GM23338 (cell line): ENCODE results near the gene OTOR. TPM values are rescaled to one million over a fixed set of nuclear protein-coding genes. Genes with fewer than 3 reads are reported as not detected.

Source experiments
- ATAC-seq: fragments of 200-7000 bp; cut with Tn5 transposase; 3 replicates; pipeline ENCODE4 v1.9.1; 2020
- DNase-seq: peaks from one replicate; pipeline ENCODE4 v3.0.0-alpha.2; 2015; ENCODE audit warnings: low spot score
- H2AFZ ChIP-seq: fragments of 200-600 bp; sonication (generic); 2 replicates; pipeline ENCODE4 v1.8.0; 2016; ENCODE audit warnings: antibody characterized with exemption, mild to moderate bottlenecking, moderate library complexity
- H3F3A ChIP-seq: fragments of 200-600 bp; sonication (generic); replicated peaks from 2 replicates; pipeline ENCODE4 v1.8.0; 2017; ENCODE audit warnings: antibody characterized with exemption, mixed run types, low read depth
- H3K27ac ChIP-seq: fragments of 200-600 bp; sonication (generic); 2 replicates; pipeline ENCODE4 v1.6.1; 2016; ENCODE audit warnings: low read depth
- H3K27me3 ChIP-seq: fragments of 200-600 bp; sonication (generic); 2 replicates; pipeline ENCODE4 v1.8.0; 2016; ENCODE audit warnings: mild to moderate bottlenecking, mixed run types, moderate library complexity; ENCODE audit not compliant: insufficient read depth
- H3K36me3 ChIP-seq: fragments of 200-600 bp; sonication (generic); 2 replicates; pipeline ENCODE4 v1.8.0; 2016; ENCODE audit warnings: mild to moderate bottlenecking; ENCODE audit not compliant: insufficient read depth
- H3K4me1 ChIP-seq: fragments of 200-600 bp; sonication (generic); 2 replicates; pipeline ENCODE4 v1.8.0; 2016; ENCODE audit warnings: mild to moderate bottlenecking, moderate library complexity; ENCODE audit not compliant: insufficient read depth
- H3K4me2 ChIP-seq: fragments of 200-600 bp; sonication (generic); 2 replicates; pipeline ENCODE4 v1.7.1; 2017; ENCODE audit warnings: mixed run types
- H3K4me3 ChIP-seq: fragments of 200-600 bp; sonication (generic); 2 replicates; pipeline ENCODE4 v1.6.1; 2016; ENCODE audit warnings: mixed run types
- H3K79me2 ChIP-seq: fragments of 200-600 bp; sonication (generic); replicated peaks from 2 replicates; pipeline ENCODE4 v1.8.0; 2017; ENCODE audit warnings: mild to moderate bottlenecking; ENCODE audit not compliant: insufficient read depth
- H3K9me2 ChIP-seq: fragments of 200-600 bp; sonication (generic); 2 replicates; pipeline ENCODE4 v1.8.0; 2017; ENCODE audit not compliant: insufficient read depth
- H4K20me1 ChIP-seq: fragments of 200-600 bp; sonication (generic); replicated peaks from 2 replicates; pipeline ENCODE4 v1.8.0; 2017; ENCODE audit warnings: mild to moderate bottlenecking; ENCODE audit not compliant: insufficient read depth
- H3K27ac Mint-ChIP-seq: 2 replicates; pipeline ENCODE4 v1.8.0; 2020; ENCODE audit warnings: inconsistent platforms, mild to moderate bottlenecking, moderate library complexity, mixed read lengths
- H3K27me3 Mint-ChIP-seq: 3 replicates; pipeline ENCODE4 v1.8.0; 2022; ENCODE audit warnings: low read depth, mild to moderate bottlenecking, moderate library complexity, mixed read lengths, inconsistent platforms; ENCODE audit not compliant: insufficient read depth, poor library complexity
- H3K36me3 Mint-ChIP-seq: 3 replicates; pipeline ENCODE4 v1.8.0; 2021; ENCODE audit warnings: low read depth, mild to moderate bottlenecking, inconsistent platforms, moderate library complexity, mixed read lengths
- H3K4me1 Mint-ChIP-seq: 3 replicates; pipeline ENCODE4 v1.8.0; 2020; ENCODE audit warnings: mild to moderate bottlenecking, inconsistent platforms, mixed read lengths
- H3K4me3 Mint-ChIP-seq: 3 replicates; pipeline ENCODE4 v1.8.0; 2021; ENCODE audit warnings: moderate library complexity, mild to moderate bottlenecking, inconsistent platforms, mixed read lengths
- H3K9me3 Mint-ChIP-seq: 3 replicates; pipeline ENCODE4 v1.8.0; 2020; ENCODE audit warnings: moderate library complexity, mild to moderate bottlenecking, inconsistent platforms, mixed read lengths
- CREB1 ChIP-seq: fragments of 250-450 bp; sonication (Bioruptor Pico); IDR thresholded peaks from 2 replicates; pipeline ENCODE4 v1.5.0; 2020; ENCODE audit warnings: low read depth, mild to moderate bottlenecking, moderate library complexity
- NANOG ChIP-seq: IDR thresholded peaks from 2 replicates; pipeline ENCODE4 v1.6.1; 2016; ENCODE audit warnings: antibody characterized with exemption, borderline replicate concordance
- POLR2AphosphoS5 ChIP-seq: IDR thresholded peaks from 2 replicates; pipeline ENCODE4 v1.6.1; 2016; ENCODE audit warnings: antibody characterized with exemption, low read depth
- ZNF114 ChIP-seq: fragments of 250-450 bp; sonication (Bioruptor Pico); IDR thresholded peaks from 2 replicates; pipeline ENCODE4 v1.5.0; 2020; ENCODE audit warnings: mild to moderate bottlenecking, moderate library complexity
- ZNF331 ChIP-seq: fragments of 250-450 bp; sonication (Bioruptor Pico); IDR thresholded peaks from 2 replicates; pipeline ENCODE4 v1.5.0; 2020; ENCODE audit warnings: low read depth, mild to moderate bottlenecking, moderate library complexity
- polyA plus RNA-seq: library from polyadenylated mRNA; unstranded; fragments of >200 nt; fragmentation: Nextera tagmentation; extraction: Ambion mirVana; gene quantifications from 2 replicates; pipeline ENCODE4 v1.2.1, GENCODE V29; 2016
- total RNA-seq: library from RNA; depleted of rRNA; stranded (reverse); fragments of >200 nt; shearing (Covaris generic); gene quantifications from 2 replicates; pipeline ENCODE4 v1.2.3, GENCODE V29; 2014
- TF ChIP-seq, protein P1 (sequence below): IDR thresholded peaks from 2 replicates; pipeline ENCODE4 v1.6.1; 2016; ENCODE audit warnings: antibody characterized with exemption
- TF ChIP-seq, protein P2 (sequence below): fragments of 250-450 bp; sonication (Bioruptor Pico); IDR thresholded peaks from 2 replicates; pipeline ENCODE4 v1.5.0; 2020; ENCODE audit warnings: mild to moderate bottlenecking, moderate library complexity
- TF ChIP-seq, protein P3 (sequence below), 2 experiments: fragments of 200-600 bp in 1 of 2; sonication (generic) in 1 of 2; conservative IDR thresholded peaks; 2 replicates each; pipeline versions ENCODE4 v1.5.1 to v1.6.1; 2016 to 2017; ENCODE audit warnings: antibody characterized with exemption in 2 of 2, low read depth in 2 of 2, mild to moderate bottlenecking in 2 of 2, moderate library complexity in 1 of 2

The OTOR gene
- total and polyA plus RNA-seq, 2 experiments from 2014 or later, result not detected

DNA sequence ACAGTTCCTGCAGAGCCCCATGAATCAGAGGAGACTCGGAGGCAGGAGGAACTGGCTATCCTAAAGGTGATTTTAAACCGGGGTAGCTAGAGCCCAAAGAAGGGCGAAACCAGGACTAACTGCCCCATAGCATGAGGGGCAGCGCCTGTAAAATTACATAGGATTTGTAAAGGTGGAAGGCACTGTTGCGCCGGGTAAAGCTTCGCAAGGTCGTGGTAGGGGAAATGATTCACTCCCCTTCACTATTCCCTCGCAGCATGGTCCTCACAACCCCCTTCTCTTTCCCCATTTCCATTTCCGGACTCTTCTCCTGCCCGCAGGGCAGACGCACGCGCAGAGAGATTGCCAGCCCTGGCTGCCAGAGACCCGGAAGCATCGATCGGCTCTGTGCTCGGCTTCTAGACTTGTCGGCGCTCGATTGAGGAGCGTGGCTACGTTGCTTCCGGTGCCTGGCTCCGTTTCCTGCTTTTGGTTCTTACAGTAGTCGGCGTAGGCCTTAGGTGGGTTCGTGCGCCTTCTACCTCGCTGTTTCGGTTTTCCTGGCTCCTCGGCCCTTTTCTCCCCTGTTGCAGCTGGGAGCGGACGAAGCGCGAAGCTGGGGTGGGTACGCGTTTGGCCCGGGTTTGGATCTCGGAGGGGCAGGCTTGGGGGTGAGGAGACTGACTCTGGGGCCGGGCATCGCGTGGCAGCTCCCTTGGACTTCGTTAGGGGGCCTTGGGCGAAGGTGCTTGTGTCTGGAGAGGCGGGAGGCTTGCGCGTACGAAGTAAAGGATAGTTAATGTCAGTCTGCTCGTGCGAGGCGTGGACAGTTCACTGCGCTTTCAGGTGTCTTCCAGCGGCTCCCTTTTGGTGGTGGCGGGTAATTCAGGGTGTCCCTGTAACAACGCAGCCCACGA, 18.3 kb upstream of the OTOR start, which contains the start of gene SNRPB2:
SNRPB2 (plus strand) TSS at position 462 of the 896 bp plus-strand sequence. CDS start 1,677 bp downstream, outside the sequence.
- Histone ChIP-seq H3K4me3 (peak within 1 kb of the TSS; percentile 97), H3K4me2 (peak within 1 kb of the TSS; percentile 99), H3K79me2 (peaks cover 49% of the 10 kb centered on the region), H2AFZ (peak within 1 kb of the TSS; percentile 85; the same call in 1 of the 2 replicates), H3K4me1 (no peaks in the 10 kb centered on the region; the same call in 1 of the 2 replicates), H3K27me3 (no peaks in the 10 kb centered on the region), H3K36me3 (peaks cover 12% of the 10 kb centered on the region; the same call in 1 of the 2 replicates), H3K9me2 (peaks cover 8% of the 10 kb centered on the region), H3K27ac (peak within 1 kb of the TSS; percentile 87), H3F3A (no peaks in the 10 kb centered on the region), H4K20me1 (peaks cover 18% of the 10 kb centered on the region)
- Mint-ChIP-seq H3K27ac (peak within 1 kb of the TSS; percentile 99), H3K4me3 (peak within 1 kb of the TSS; percentile 96), H3K36me3 (peaks cover 19% of the 10 kb centered on the region), H3K9me3 (peaks cover 5% of the 10 kb centered on the region; the same call in 1 of the 3 replicates), H3K4me1 (peaks cover 13% of the 10 kb centered on the region), H3K27me3 (peaks cover 7% of the 10 kb centered on the region)
- peak; percentile 96 for ATAC-seq
- peak; percentile 99 for DNase-seq
- peak; percentile 95 for TF ChIP-seq ZNF114
- TF ChIP-seq POLR2AphosphoS5, result peak; percentile 88
- peak; percentile 9; the same call in 1 of the 2 replicates for TF ChIP-seq NANOG
- TF ChIP-seq, protein P1, sequence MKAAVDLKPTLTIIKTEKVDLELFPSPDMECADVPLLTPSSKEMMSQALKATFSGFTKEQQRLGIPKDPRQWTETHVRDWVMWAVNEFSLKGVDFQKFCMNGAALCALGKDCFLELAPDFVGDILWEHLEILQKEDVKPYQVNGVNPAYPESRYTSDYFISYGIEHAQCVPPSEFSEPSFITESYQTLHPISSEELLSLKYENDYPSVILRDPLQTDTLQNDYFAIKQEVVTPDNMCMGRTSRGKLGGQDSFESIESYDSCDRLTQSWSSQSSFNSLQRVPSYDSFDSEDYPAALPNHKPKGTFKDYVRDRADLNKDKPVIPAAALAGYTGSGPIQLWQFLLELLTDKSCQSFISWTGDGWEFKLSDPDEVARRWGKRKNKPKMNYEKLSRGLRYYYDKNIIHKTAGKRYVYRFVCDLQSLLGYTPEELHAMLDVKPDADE, result peak; percentile 97
- TF ChIP-seq, protein P2, sequence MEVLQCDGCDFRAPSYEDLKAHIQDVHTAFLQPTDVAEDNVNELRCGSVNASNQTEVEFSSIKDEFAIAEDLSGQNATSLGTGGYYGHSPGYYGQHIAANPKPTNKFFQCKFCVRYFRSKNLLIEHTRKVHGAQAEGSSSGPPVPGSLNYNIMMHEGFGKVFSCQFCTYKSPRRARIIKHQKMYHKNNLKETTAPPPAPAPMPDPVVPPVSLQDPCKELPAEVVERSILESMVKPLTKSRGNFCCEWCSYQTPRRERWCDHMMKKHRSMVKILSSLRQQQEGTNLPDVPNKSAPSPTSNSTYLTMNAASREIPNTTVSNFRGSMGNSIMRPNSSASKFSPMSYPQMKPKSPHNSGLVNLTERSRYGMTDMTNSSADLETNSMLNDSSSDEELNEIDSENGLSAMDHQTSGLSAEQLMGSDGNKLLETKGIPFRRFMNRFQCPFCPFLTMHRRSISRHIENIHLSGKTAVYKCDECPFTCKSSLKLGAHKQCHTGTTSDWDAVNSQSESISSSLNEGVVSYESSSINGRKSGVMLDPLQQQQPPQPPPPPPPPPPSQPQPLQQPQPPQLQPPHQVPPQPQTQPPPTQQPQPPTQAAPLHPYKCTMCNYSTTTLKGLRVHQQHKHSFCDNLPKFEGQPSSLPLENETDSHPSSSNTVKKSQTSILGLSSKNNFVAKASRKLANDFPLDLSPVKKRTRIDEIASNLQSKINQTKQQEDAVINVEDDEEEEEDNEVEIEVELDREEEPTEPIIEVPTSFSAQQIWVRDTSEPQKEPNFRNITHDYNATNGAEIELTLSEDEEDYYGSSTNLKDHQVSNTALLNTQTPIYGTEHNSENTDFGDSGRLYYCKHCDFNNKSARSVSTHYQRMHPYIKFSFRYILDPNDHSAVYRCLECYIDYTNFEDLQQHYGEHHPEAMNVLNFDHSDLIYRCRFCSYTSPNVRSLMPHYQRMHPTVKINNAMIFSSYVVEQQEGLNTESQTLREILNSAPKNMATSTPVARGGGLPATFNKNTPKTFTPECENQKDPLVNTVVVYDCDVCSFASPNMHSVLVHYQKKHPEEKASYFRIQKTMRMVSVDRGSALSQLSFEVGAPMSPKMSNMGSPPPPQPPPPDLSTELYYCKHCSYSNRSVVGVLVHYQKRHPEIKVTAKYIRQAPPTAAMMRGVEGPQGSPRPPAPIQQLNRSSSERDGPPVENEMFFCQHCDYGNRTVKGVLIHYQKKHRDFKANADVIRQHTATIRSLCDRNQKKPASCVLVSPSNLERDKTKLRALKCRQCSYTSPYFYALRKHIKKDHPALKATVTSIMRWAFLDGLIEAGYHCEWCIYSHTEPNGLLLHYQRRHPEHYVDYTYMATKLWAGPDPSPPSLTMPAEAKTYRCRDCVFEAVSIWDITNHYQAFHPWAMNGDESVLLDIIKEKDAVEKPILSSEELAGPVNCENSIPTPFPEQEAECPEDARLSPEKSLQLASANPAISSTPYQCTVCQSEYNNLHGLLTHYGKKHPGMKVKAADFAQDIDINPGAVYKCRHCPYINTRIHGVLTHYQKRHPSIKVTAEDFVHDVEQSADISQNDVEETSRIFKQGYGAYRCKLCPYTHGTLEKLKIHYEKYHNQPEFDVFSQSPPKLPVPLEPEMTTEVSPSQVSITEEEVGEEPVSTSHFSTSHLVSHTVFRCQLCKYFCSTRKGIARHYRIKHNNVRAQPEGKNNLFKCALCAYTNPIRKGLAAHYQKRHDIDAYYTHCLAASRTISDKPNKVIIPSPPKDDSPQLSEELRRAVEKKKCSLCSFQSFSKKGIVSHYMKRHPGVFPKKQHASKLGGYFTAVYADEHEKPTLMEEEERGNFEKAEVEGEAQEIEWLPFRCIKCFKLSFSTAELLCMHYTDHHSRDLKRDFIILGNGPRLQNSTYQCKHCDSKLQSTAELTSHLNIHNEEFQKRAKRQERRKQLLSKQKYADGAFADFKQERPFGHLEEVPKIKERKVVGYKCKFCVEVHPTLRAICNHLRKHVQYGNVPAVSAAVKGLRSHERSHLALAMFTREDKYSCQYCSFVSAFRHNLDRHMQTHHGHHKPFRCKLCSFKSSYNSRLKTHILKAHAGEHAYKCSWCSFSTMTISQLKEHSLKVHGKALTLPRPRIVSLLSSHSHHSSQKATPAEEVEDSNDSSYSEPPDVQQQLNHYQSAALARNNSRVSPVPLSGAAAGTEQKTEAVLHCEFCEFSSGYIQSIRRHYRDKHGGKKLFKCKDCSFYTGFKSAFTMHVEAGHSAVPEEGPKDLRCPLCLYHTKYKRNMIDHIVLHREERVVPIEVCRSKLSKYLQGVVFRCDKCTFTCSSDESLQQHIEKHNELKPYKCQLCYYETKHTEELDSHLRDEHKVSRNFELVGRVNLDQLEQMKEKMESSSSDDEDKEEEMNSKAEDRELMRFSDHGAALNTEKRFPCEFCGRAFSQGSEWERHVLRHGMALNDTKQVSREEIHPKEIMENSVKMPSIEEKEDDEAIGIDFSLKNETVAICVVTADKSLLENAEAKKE (CRISPR knock-in tag), result no peak
- TF ChIP-seq, protein P3, sequence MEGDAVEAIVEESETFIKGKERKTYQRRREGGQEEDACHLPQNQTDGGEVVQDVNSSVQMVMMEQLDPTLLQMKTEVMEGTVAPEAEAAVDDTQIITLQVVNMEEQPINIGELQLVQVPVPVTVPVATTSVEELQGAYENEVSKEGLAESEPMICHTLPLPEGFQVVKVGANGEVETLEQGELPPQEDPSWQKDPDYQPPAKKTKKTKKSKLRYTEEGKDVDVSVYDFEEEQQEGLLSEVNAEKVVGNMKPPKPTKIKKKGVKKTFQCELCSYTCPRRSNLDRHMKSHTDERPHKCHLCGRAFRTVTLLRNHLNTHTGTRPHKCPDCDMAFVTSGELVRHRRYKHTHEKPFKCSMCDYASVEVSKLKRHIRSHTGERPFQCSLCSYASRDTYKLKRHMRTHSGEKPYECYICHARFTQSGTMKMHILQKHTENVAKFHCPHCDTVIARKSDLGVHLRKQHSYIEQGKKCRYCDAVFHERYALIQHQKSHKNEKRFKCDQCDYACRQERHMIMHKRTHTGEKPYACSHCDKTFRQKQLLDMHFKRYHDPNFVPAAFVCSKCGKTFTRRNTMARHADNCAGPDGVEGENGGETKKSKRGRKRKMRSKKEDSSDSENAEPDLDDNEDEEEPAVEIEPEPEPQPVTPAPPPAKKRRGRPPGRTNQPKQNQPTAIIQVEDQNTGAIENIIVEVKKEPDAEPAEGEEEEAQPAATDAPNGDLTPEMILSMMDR (conservative IDR thresholded peaks at IDR 0.05; ENCODE audit: low read depth in 2 of 2), result no peak
- peak; percentile 34; the same call in 1 of the 2 replicates for TF ChIP-seq ZNF331
- peak; percentile 97 for TF ChIP-seq CREB1 (CRISPR knock-in tag)
